Measurements from ENCODE around the gene CCT7. TPM values are rescaled to one million over a fixed set of nuclear protein-coding genes. Genes with fewer than 3 reads are reported as not detected.
A peak's percentile ranks its signal among the peaks of the same experiment; 100 is the strongest.

CCT7 gene
- polyA plus RNA-seq, 1 donor from 2014 or later: 310 TPM

- TF ChIP-seq RAD21 (conservative IDR thresholded peaks at IDR 0.05) (no peak), EZH2 (IDR thresholded peaks at IDR 0.05; ENCODE audit: borderline replicate concordance, insufficient read depth, low read length, poor library complexity, severe bottlenecking) (peak; percentile 77)
- H3K9ac ChIP-seq (ENCODE audit: low read length): no peak within 1 kb of the TSS
- H3K4me3 ChIP-seq (ENCODE audit: low read length): peak within 1 kb of the TSS; percentile 50
- H4K20me1 ChIP-seq (ENCODE audit: insufficient read depth): no peaks in the 10 kb centered on the region
- no peaks in the 10 kb centered on the region for H3K79me2 ChIP-seq (replicated peaks; ENCODE audit: insufficient read depth, low read length)
- H2AFZ ChIP-seq (ENCODE audit: low read depth, low read length): no peak within 1 kb of the TSS
- H3K4me2 ChIP-seq (ENCODE audit: low read length): no peak within 1 kb of the TSS
- H3K27me3 ChIP-seq (ENCODE audit: insufficient read depth, low read depth, low read length): peaks cover 68% of the 10 kb centered on the region
- no peaks in the 10 kb centered on the region for H3K36me3 ChIP-seq (ENCODE audit: insufficient read depth, low read length)
- no peaks in the 10 kb centered on the region for H3K9me3 ChIP-seq (ENCODE audit: low read length)
- no peak within 1 kb of the TSS for H3K27ac ChIP-seq (ENCODE audit: low read length)
- no peaks in the 10 kb centered on the region for H3K9me2 ChIP-seq (ENCODE audit: insufficient read depth, low read length)
- H3F3A ChIP-seq (ENCODE audit: insufficient read depth, low read length, poor library complexity, severe bottlenecking): no peaks in the 10 kb centered on the region
Measured at GRCh38 chr2:73202156-73203054, 31.7 kb upstream of the CCT7 start, which contains the start of gene NOTO. TSS of gene NOTO (plus strand) at chr2:73202574. CDS start at chr2:73202667, 93 bp downstream.

GRCh38 chr2:73203055-73203681 lies 30.9 kb upstream of the CCT7 start:
- Histone ChIP-seq H3K79me2 (replicated peaks; ENCODE audit: insufficient read depth, low read length) (no peaks in the 10 kb centered on the region), H3K9ac (ENCODE audit: low read length) (no peak overlapping the region), H2AFZ (ENCODE audit: low read depth, low read length) (no peak overlapping the region), H3K27ac (ENCODE audit: low read length) (no peak overlapping the region), H3K9me2 (ENCODE audit: insufficient read depth, low read length) (no peaks in the 10 kb centered on the region), H3K4me3 (ENCODE audit: low read length) (peak overlapping the region; percentile 50), H3K4me2 (ENCODE audit: low read length) (no peak overlapping the region), H4K20me1 (ENCODE audit: insufficient read depth) (no peaks in the 10 kb centered on the region), H3K27me3 (ENCODE audit: insufficient read depth, low read depth, low read length) (peaks cover 64% of the 10 kb centered on the region), H3K9me3 (ENCODE audit: low read length) (no peaks in the 10 kb centered on the region), H3F3A (ENCODE audit: insufficient read depth, low read length, poor library complexity, severe bottlenecking) (no peaks in the 10 kb centered on the region), H3K36me3 (ENCODE audit: insufficient read depth, low read length) (no peaks in the 10 kb centered on the region)
- TF ChIP-seq REST (IDR thresholded peaks at IDR 0.05; ENCODE audit: borderline replicate concordance): no peak
- TF ChIP-seq POLR2AphosphoS5 (IDR thresholded peaks at IDR 0.05): no peak
- TF ChIP-seq MXI1 (conservative IDR thresholded peaks at IDR 0.05; ENCODE audit: poor library complexity, severe bottlenecking): no peak
- TF ChIP-seq CTCF (IDR thresholded peaks at IDR 0.05; ENCODE audit: poor library complexity, severe bottlenecking): no peak
- no peak for TF ChIP-seq RAD21 (conservative IDR thresholded peaks at IDR 0.05)
- no peak for TF ChIP-seq EZH2 (IDR thresholded peaks at IDR 0.05; ENCODE audit: borderline replicate concordance, insufficient read depth, low read length, poor library complexity, severe bottlenecking)
- no peak for TF ChIP-seq TAF1 (IDR thresholded peaks at IDR 0.05; ENCODE audit: low read depth)
- no peak for TF ChIP-seq EP300 (conservative IDR thresholded peaks at IDR 0.05; ENCODE audit: poor library complexity, severe bottlenecking)
- no peak for TF ChIP-seq SMC3 (conservative IDR thresholded peaks at IDR 0.05; ENCODE audit: poor library complexity)

Data from neural cell (in vitro differentiated cells).